Mesothelial cell of epicardium (in vitro differentiated cells): ENCODE measurements around the gene PHACTR1. TPM values are rescaled to one million over a fixed set of nuclear protein-coding genes. Genes with fewer than 3 reads are reported as not detected.

Experiments used
- DNase-seq, 2 experiments: peaks; one replicate each; pipeline ENCODE4 v3.0.0; 2021; ENCODE audit warnings: low spot score in 2 of 2; ENCODE audit not compliant: unreplicated experiment in 2 of 2
- H3K27ac Mint-ChIP-seq: 2 replicates; pipeline ENCODE4 v1.8.0; 2021; ENCODE audit warnings: mixed read lengths
- H3K27me3 Mint-ChIP-seq: 2 replicates; pipeline ENCODE4 v1.8.0; 2021; ENCODE audit warnings: low read depth, mixed read lengths
- H3K36me3 Mint-ChIP-seq: 2 replicates; pipeline ENCODE4 v1.8.0; 2021; ENCODE audit warnings: mixed read lengths
- H3K4me1 Mint-ChIP-seq: 2 replicates; pipeline ENCODE4 v1.8.0; 2021; ENCODE audit warnings: mixed read lengths
- H3K4me3 Mint-ChIP-seq: 2 replicates; pipeline ENCODE4 v1.8.0; 2021; ENCODE audit warnings: mild to moderate bottlenecking, moderate library complexity, mixed read lengths
- H3K9me3 Mint-ChIP-seq: 2 replicates; pipeline ENCODE4 v1.8.0; 2021; ENCODE audit warnings: mixed read lengths
- CTCF ChIP-seq: fragments of 200-600 bp; sonication (generic); IDR thresholded peaks from one replicate; pipeline ENCODE4 v1.5.0; 2021; ENCODE audit warnings: antibody characterized with exemption; ENCODE audit not compliant: unreplicated experiment
- total RNA-seq: library from RNA; stranded (reverse); gene quantifications from 3 replicates; pipeline ENCODE4 v1.2.1, GENCODE V29; 2021

The PHACTR1 gene
- total RNA-seq, 1 donor from 2014 or later, result 0.76 TPM

- H3K4me3 Mint-ChIP-seq, result no peak overlapping the region
- H3K27ac Mint-ChIP-seq, result no peak overlapping the region
- H3K27me3 Mint-ChIP-seq, result peaks cover 18% of the 10 kb centered on the region
- H3K4me1 Mint-ChIP-seq, result no peaks in the 10 kb centered on the region
- no peak for TF ChIP-seq CTCF
- no peaks in the 10 kb centered on the region for H3K36me3 Mint-ChIP-seq
- no peak for DNase-seq
- no peaks in the 10 kb centered on the region for H3K9me3 Mint-ChIP-seq
These were observed 512.0 kb downstream of the PHACTR1 start for GRCh38 chr6:13228264-13229204.

- H3K36me3 Mint-ChIP-seq, result no peaks in the 10 kb centered on the region
- no peak for DNase-seq
- H3K27me3 Mint-ChIP-seq, result peaks cover 14% of the 10 kb centered on the region
- no peaks in the 10 kb centered on the region for H3K9me3 Mint-ChIP-seq
- no peaks in the 10 kb centered on the region for H3K4me1 Mint-ChIP-seq
- H3K27ac Mint-ChIP-seq, result no peak overlapping the region
- H3K4me3 Mint-ChIP-seq, result no peak overlapping the region
- no peak for TF ChIP-seq CTCF
These were observed 512.9 kb downstream of the PHACTR1 start for GRCh38 chr6:13229205-13230085.

- no peak overlapping the region for H3K27ac Mint-ChIP-seq
- H3K4me3 Mint-ChIP-seq, result no peak overlapping the region
- H3K4me1 Mint-ChIP-seq, result no peaks in the 10 kb centered on the region
- no peaks in the 10 kb centered on the region for H3K9me3 Mint-ChIP-seq
- TF ChIP-seq CTCF, result no peak
- no peaks in the 10 kb centered on the region for H3K36me3 Mint-ChIP-seq
- no peak for DNase-seq
- H3K27me3 Mint-ChIP-seq, result peaks cover 14% of the 10 kb centered on the region
These were observed 516.5 kb downstream of the PHACTR1 start for GRCh38 chr6:13233106-13233505.

- H3K4me3 Mint-ChIP-seq, result no peak overlapping the region
- TF ChIP-seq CTCF, result no peak
These were observed 517.6 kb downstream of the PHACTR1 start for GRCh38 chr6:13234130-13234529.

GRCh38 chr6:13235339-13235738, 518.8 kb downstream of the PHACTR1 start:
- H3K4me1 Mint-ChIP-seq, result no peaks in the 10 kb centered on the region
- no peak overlapping the region for H3K27ac Mint-ChIP-seq
- H3K36me3 Mint-ChIP-seq, result no peaks in the 10 kb centered on the region
- peaks cover 10% of the 10 kb centered on the region for H3K27me3 Mint-ChIP-seq
- no peak overlapping the region for H3K4me3 Mint-ChIP-seq
- no peak for TF ChIP-seq CTCF
- no peak for DNase-seq
- no peaks in the 10 kb centered on the region for H3K9me3 Mint-ChIP-seq

More at GRCh38 chr6:13234130-13234529, 517.6 kb downstream of the PHACTR1 start:
- Mint-ChIP-seq H3K27ac (no peak overlapping the region), H3K27me3 (peaks cover 15% of the 10 kb centered on the region), H3K36me3 (no peaks in the 10 kb centered on the region), H3K4me1 (no peaks in the 10 kb centered on the region), H3K9me3 (no peaks in the 10 kb centered on the region)
- DNase-seq, result no peak
